Measurements from ENCODE around the gene ARMC9. TPM values are rescaled to one million over a fixed set of nuclear protein-coding genes. Genes with fewer than 3 reads are reported as not detected.

ARMC9 gene
- total and polyA plus RNA-seq, 2 donors (not counting 3 experiments of a cell fraction or from before 2014, with no cell fraction given) = 16.4 to 24.2 TPM

GRCh38 chr2:231339316-231339715 is 140.9 kb downstream of the ARMC9 start:
- H3K27ac ChIP-seq (ENCODE audit: insufficient read depth, low read depth, low read length) = no peak overlapping the region
- no peaks in the 10 kb centered on the region for H3K36me3 ChIP-seq (ENCODE audit: control insufficient read depth in 2 of 2, extremely low read depth in 1 of 2, insufficient read depth in 2 of 2, low read length in 2 of 2)
- H3K27me3 ChIP-seq (ENCODE audit: control insufficient read depth in 2 of 2, insufficient read depth in 2 of 2, low read length in 2 of 2) = no peaks in the 10 kb centered on the region
- ChIA-PET POLR2A (no interaction called here), CTCF (no interaction called here)
- DNase-seq (ENCODE audit: low read depth, low spot score) (no peak), FAIRE-seq (no peak)
- no peak overlapping the region for H3K4me3 ChIP-seq (replicated peaks in 1 of 3; ENCODE audit: insufficient read depth in 1 of 3, low read depth in 1 of 3, low read length in 3 of 3)
- H3K4me2 ChIP-seq (ENCODE audit: insufficient read depth, low read length) = no peak overlapping the region
- no peaks in the 10 kb centered on the region for H4K20me1 ChIP-seq (replicated peaks; ENCODE audit: control insufficient read depth, extremely low read depth, insufficient read depth, low read length)
- TF ChIP-seq FOS (IDR thresholded peaks at IDR 0.05; ENCODE audit: borderline replicate concordance, insufficient read depth, low read length) = no peak
- H3K79me2 ChIP-seq (ENCODE audit: control insufficient read depth, insufficient read depth, low read length) = no peaks in the 10 kb centered on the region
- intact Hi-C loops (cut with micrococcal nuclease) = no loop called here
- H2AFZ ChIP-seq (ENCODE audit: low read depth, low read length) = no peak overlapping the region
- H3K9me1 ChIP-seq (replicated peaks; ENCODE audit: control insufficient read depth, extremely low read depth, insufficient read depth, low read length) = no peaks in the 10 kb centered on the region
- no peak overlapping the region for H3K9ac ChIP-seq (replicated peaks; ENCODE audit: extremely low read depth, insufficient read depth, low read length)
- dilution Hi-C loops (cut with MboI; ENCODE audit: extremely low pct_ligation_motif_present, low sequenced_read_pairs) = no loop called here
- H3K9me3 ChIP-seq (replicated peaks; ENCODE audit: control insufficient read depth, insufficient read depth, low read length) = no peaks in the 10 kb centered on the region
- BruUV-seq (replicated peaks) = no TSS peak
- H3K4me1 ChIP-seq (ENCODE audit: control insufficient read depth, extremely low read depth, insufficient read depth, low read length) = no peaks in the 10 kb centered on the region

GRCh38 chr2:231341100-231341499 is 142.7 kb downstream of the ARMC9 start:
- Histone ChIP-seq H4K20me1 (replicated peaks; ENCODE audit: control insufficient read depth, extremely low read depth, insufficient read depth, low read length) (no peaks in the 10 kb centered on the region), H3K4me2 (ENCODE audit: insufficient read depth, low read length) (no peak overlapping the region), H2AFZ (ENCODE audit: low read depth, low read length) (no peak overlapping the region), H3K4me3 (replicated peaks in 1 of 3; ENCODE audit: insufficient read depth in 1 of 3, low read depth in 1 of 3, low read length in 3 of 3) (no peak overlapping the region), H3K27me3 (ENCODE audit: control insufficient read depth in 2 of 2, insufficient read depth in 2 of 2, low read length in 2 of 2) (no peaks in the 10 kb centered on the region), H3K27ac (ENCODE audit: insufficient read depth, low read depth, low read length) (no peak overlapping the region), H3K9me1 (replicated peaks; ENCODE audit: control insufficient read depth, extremely low read depth, insufficient read depth, low read length) (no peaks in the 10 kb centered on the region), H3K36me3 (ENCODE audit: control insufficient read depth in 2 of 2, extremely low read depth in 1 of 2, insufficient read depth in 2 of 2, low read length in 2 of 2) (no peaks in the 10 kb centered on the region), H3K9ac (replicated peaks; ENCODE audit: extremely low read depth, insufficient read depth, low read length) (no peak overlapping the region), H3K79me2 (ENCODE audit: control insufficient read depth, insufficient read depth, low read length) (no peaks in the 10 kb centered on the region), H3K4me1 (ENCODE audit: control insufficient read depth, extremely low read depth, insufficient read depth, low read length) (no peaks in the 10 kb centered on the region), H3K9me3 (replicated peaks; ENCODE audit: control insufficient read depth, insufficient read depth, low read length) (no peaks in the 10 kb centered on the region)
- ChIA-PET CTCF (no interaction called here), POLR2A (no interaction called here)
- dilution Hi-C loops (cut with MboI; ENCODE audit: extremely low pct_ligation_motif_present, low sequenced_read_pairs) = no loop called here
- intact Hi-C loops (cut with micrococcal nuclease) = no loop called here
- no peak for FAIRE-seq
- TF ChIP-seq POLR2AphosphoS5 (IDR thresholded peaks at IDR 0.05; ENCODE audit: insufficient read depth, low read depth, low read length) (no peak), GATA2 (IDR thresholded peaks at IDR 0.05; ENCODE audit: insufficient read depth, insufficient read length, low read depth, low read length) (no peak), EZH2 (IDR thresholded peaks at IDR 0.05; ENCODE audit: borderline replicate concordance, low read depth, low read length, severe bottlenecking) (no peak), FOS (IDR thresholded peaks at IDR 0.05; ENCODE audit: borderline replicate concordance, insufficient read depth, low read length) (no peak), JUN (IDR thresholded peaks at IDR 0.05; ENCODE audit: borderline replicate concordance, insufficient read depth, insufficient read length, low read depth) (no peak), CTCF (IDR thresholded peaks at IDR 0.05; ENCODE audit: extremely low read depth in 1 of 2, insufficient read depth in 1 of 2, low read depth in 1 of 2, low read length in 2 of 2) (no peak), MAX (IDR thresholded peaks at IDR 0.05; ENCODE audit: insufficient read depth, insufficient read length) (no peak)
- no TSS peak for BruUV-seq (replicated peaks)
- DNase-seq (ENCODE audit: low read depth, low spot score) = no peak

Measured in endothelial cell of umbilical vein (primary cell).